Uterus (tissue), 4 donors: ENCODE data around the gene DPP4. TPM values are rescaled to one million over a fixed set of nuclear protein-coding genes. Genes with fewer than 3 reads are reported as not detected.

Experiments used
- DNase-seq, 2 donors: peaks; one replicate each; pipeline ENCODE4 v3.0.0-alpha.2; 2019 to 2020
- H3K27ac ChIP-seq, 2 donors: fragments of 200-600 bp; sonication (generic); 1 replicate in 1 of 2; 2 replicates in 1 of 2; pipeline ENCODE4 v1.5.1; 2016 to 2018
- H3K27me3 ChIP-seq, 2 donors: fragments of 200-600 bp; sonication (generic); one replicate each; pipeline ENCODE4 v1.5.1; 2018 to 2019; ENCODE audit warnings: control low read depth in 1 of 2
- H3K36me3 ChIP-seq, 2 donors: fragments of 200-600 bp; sonication (generic); one replicate each; pipeline ENCODE4 v1.5.1; 2019; ENCODE audit warnings: control low read depth in 1 of 2
- H3K4me1 ChIP-seq, 2 donors: fragments of 200-600 bp; sonication (generic); one replicate each; pipeline ENCODE4 v1.5.1; 2018 to 2019; ENCODE audit warnings: control low read depth in 1 of 2
- H3K4me3 ChIP-seq, 2 donors: fragments of 200-600 bp; sonication (generic); 1 replicate in 1 of 2; 2 replicates in 1 of 2; pipeline ENCODE4 v1.5.1; 2018 to 2019; ENCODE audit warnings: mild to moderate bottlenecking in 1 of 2
- H3K9me3 ChIP-seq, 2 donors: fragments of 200-600 bp; sonication (generic); one replicate each; pipeline ENCODE4 v1.5.1; 2019; ENCODE audit warnings: control low read depth in 1 of 2
- POLR2A ChIP-seq, 2 donors: fragments of 450-650 bp; IDR thresholded peaks; one replicate each; pipeline ENCODE4 v1.6.1; 2016; ENCODE audit warnings: antibody characterized with exemption in 2 of 2, mild to moderate bottlenecking in 1 of 2, moderate library complexity in 1 of 2
- intact Hi-C: fragments of 100-400 bp; cut with DNase I; formaldehyde crosslinking; loops from one replicate; pipeline ENCODE4 v1.15.1; 2023; ENCODE audit warnings: low total_unique reads
- total RNA-seq, 4 donors: library from RNA; depleted of rRNA in 3 of 4; stranded (reverse); fragments of >200 nt in 3 of 4; gene quantifications; one replicate each; pipeline versions ENCODE4 v1.1.0 to v1.2.4, GENCODE V29; 2014 to 2023
- TF ChIP-seq, protein P1 (sequence below), 4 experiments: fragments of 200-600 bp in 2 of 4; fragments of 450-650 bp in 2 of 4; sonication (generic) in 2 of 4; IDR thresholded peaks; one replicate each; pipeline ENCODE4 v1.5.1; 2016 to 2019; ENCODE audit warnings: antibody characterized with exemption in 4 of 4, mild to moderate bottlenecking in 2 of 4, moderate library complexity in 1 of 4
- donor health status: DM: yes; HTN: yes; CAD: no.

Gene DPP4
- total RNA-seq, 4 donors from 2014 or later, result 1.8 to 36.3 (median 5.0) TPM

GRCh38 chr2:162074928-162075688 lies 1.1 kb upstream of the DPP4 start:
- Histone ChIP-seq H3K4me1 (no peaks in the 10 kb centered on the region), H3K36me3 (no peaks in the 10 kb centered on the region), H3K9me3 (no peaks in the 10 kb centered on the region), H3K4me3 (no peak overlapping the region), H3K27ac (no peak overlapping the region), H3K27me3 (no peaks in the 10 kb centered on the region)
- intact Hi-C loops, result no loop called here
- TF ChIP-seq, protein P1, sequence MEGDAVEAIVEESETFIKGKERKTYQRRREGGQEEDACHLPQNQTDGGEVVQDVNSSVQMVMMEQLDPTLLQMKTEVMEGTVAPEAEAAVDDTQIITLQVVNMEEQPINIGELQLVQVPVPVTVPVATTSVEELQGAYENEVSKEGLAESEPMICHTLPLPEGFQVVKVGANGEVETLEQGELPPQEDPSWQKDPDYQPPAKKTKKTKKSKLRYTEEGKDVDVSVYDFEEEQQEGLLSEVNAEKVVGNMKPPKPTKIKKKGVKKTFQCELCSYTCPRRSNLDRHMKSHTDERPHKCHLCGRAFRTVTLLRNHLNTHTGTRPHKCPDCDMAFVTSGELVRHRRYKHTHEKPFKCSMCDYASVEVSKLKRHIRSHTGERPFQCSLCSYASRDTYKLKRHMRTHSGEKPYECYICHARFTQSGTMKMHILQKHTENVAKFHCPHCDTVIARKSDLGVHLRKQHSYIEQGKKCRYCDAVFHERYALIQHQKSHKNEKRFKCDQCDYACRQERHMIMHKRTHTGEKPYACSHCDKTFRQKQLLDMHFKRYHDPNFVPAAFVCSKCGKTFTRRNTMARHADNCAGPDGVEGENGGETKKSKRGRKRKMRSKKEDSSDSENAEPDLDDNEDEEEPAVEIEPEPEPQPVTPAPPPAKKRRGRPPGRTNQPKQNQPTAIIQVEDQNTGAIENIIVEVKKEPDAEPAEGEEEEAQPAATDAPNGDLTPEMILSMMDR (IDR thresholded peaks at IDR 0.05), result no peak
- TF ChIP-seq POLR2A (IDR thresholded peaks at IDR 0.05), result no peak
- no peak for DNase-seq

GRCh38 chr2:162074632-162074895 lies 549 bp upstream of the DPP4 start:
- Histone ChIP-seq H3K4me3 (no peak overlapping the region), H3K9me3 (no peaks in the 10 kb centered on the region), H3K4me1 (peaks cover 0 to 2% of the 10 kb centered on the region in 2 donors), H3K27ac (no peak overlapping the region), H3K27me3 (no peaks in the 10 kb centered on the region), H3K36me3 (no peaks in the 10 kb centered on the region)
- DNase-seq, result no peak
- intact Hi-C loops, result no loop called here
- no peak for TF ChIP-seq POLR2A (IDR thresholded peaks at IDR 0.05)
- TF ChIP-seq, protein P1 (IDR thresholded peaks at IDR 0.05), result no peak

DNA sequence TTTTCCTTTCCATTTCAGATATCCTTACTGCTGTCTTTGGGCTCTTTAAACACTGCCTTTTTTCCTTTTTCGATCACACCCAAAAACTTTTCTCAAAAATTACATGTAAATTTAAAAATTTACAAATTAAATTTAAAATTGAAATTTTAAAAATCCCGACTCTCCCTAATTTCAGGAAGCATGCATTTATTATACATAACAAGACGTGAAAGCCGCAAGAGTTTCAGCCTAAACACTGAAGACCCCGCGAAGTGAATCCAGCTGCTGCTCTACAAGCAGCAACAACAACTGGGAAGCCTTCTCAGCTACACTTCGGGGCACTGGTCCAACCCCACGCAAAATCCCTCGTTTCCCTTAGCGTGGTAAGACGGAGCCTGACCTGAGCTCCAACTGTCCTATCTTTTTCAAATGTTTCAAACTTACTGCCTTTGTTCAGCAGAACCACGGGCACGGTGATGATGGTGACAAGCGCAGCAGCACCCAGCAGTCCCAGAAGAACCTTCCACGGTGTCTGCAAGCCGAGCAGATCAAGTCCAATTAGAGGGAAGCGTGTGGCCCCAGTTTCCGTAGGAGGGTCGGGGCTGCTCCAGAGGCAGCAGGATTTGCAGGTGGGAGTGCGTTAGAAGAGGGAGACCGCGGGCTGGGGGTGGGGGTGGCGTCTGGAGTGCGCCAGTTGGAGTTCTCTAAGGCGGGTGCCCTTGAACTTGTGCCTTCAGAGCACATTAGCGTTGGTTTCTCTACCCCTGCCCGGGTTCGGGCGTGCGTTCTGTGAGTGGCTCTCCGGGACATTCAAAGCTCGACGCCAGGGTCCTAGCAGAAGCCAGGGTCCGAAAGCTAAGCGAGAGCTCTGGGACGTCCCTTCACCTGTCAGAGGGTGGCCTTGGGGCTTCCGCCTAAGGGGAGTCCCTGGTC lies 783 bp downstream of the DPP4 start:
- DNase-seq, result no peak
- Histone ChIP-seq H3K27me3 (no peaks in the 10 kb centered on the region), H3K4me3 (peak overlapping the region; percentile 39 to 43), H3K36me3 (no peaks in the 10 kb centered on the region), H3K27ac (peak overlapping the region in 1 of 2 donors; percentile 51), H3K4me1 (peaks cover 0 to 4% of the 10 kb centered on the region in 2 donors), H3K9me3 (no peaks in the 10 kb centered on the region)
- intact Hi-C loops, result no loop called here
- TF ChIP-seq, protein P1 (IDR thresholded peaks at IDR 0.05), result no peak
- no peak for TF ChIP-seq POLR2A (IDR thresholded peaks at IDR 0.05)

DNA sequence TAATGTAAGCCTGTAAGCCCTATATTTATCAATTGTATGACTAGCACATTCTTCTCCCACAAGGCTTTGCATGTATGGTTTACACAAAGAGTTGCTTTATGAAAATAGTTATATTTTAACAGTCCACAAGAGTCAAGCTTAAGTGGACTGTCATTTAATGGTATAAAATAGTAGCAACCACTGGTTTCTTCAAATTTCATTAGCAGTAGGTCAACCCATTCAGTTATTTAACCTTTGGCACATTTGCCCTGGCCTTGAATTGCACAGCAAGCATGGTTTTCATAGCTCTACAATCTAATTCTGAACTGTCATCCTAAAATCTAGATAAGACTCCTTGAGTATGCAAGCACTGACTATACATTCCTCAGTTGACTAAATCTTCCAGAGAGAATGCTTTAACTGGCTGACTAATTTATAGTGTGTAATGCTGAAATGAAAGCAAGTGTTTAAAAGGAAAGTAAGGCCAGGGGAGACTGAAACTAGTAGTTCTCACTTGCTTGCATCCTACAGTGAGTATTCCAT lies 1.8 kb downstream of the DPP4 start:
- no peak for DNase-seq
- H3K27ac ChIP-seq, result peak overlapping the region in 1 of 2 donors; percentile 51
- H3K36me3 ChIP-seq, result no peaks in the 10 kb centered on the region
- no peaks in the 10 kb centered on the region for H3K9me3 ChIP-seq
- H3K4me1 ChIP-seq, result peaks cover 0 to 4% of the 10 kb centered on the region in 2 donors
- intact Hi-C loops, result no loop called here
- H3K4me3 ChIP-seq, result no peak overlapping the region
- H3K27me3 ChIP-seq, result no peaks in the 10 kb centered on the region
- TF ChIP-seq, protein P1 (IDR thresholded peaks at IDR 0.05), result no peak

GRCh38 chr2:162071001-162071400 lies 3.0 kb downstream of the DPP4 start:
- H3K27ac ChIP-seq, result peak overlapping the region in 1 of 2 donors; percentile 56
- TF ChIP-seq POLR2A (IDR thresholded peaks at IDR 0.05), result no peak
- TF ChIP-seq, protein P1 (IDR thresholded peaks at IDR 0.05), result no peak
- DNase-seq, result no peak
- no peaks in the 10 kb centered on the region for H3K27me3 ChIP-seq
- H3K9me3 ChIP-seq, result no peaks in the 10 kb centered on the region
- intact Hi-C loops, result no loop called here
- no peaks in the 10 kb centered on the region for H3K36me3 ChIP-seq
- no peak overlapping the region for H3K4me3 ChIP-seq
- peaks cover 0 to 4% of the 10 kb centered on the region in 2 donors for H3K4me1 ChIP-seq
